Neural progenitor cell (in vitro differentiated cells): ENCODE measurements around the gene MYO5A. TPM values are rescaled to one million over a fixed set of nuclear protein-coding genes. Genes with fewer than 3 reads are reported as not detected.
A peak's percentile ranks its signal among the peaks of the same experiment; 100 is the strongest.

ENCODE experiments used
- DNase-seq: peaks from one replicate; pipeline ENCODE4 v3.0.0-alpha.2; 2016; ENCODE audit warnings: low spot score
- H2AFZ ChIP-seq: fragments of 200-600 bp; sonication (generic); replicated peaks from 2 replicates; pipeline ENCODE4 v1.6.1; 2016; ENCODE audit warnings: antibody characterized with exemption
- H3F3A ChIP-seq: fragments of 200-600 bp; sonication (generic); 2 replicates; pipeline ENCODE4 v1.6.1; 2016; ENCODE audit warnings: antibody characterized with exemption, low read depth
- H3K27ac ChIP-seq: fragments of 200-600 bp; sonication (generic); 2 replicates; pipeline ENCODE4 v1.5.1; 2016; ENCODE audit warnings: mild to moderate bottlenecking
- H3K27me3 ChIP-seq: fragments of 200-600 bp; sonication (generic); 2 replicates; pipeline ENCODE4 v1.6.1; 2016; ENCODE audit warnings: mild to moderate bottlenecking, moderate library complexity
- H3K36me3 ChIP-seq: fragments of 200-600 bp; sonication (generic); 2 replicates; pipeline ENCODE4 v1.5.1; 2016
- H3K4me1 ChIP-seq: fragments of 200-600 bp; sonication (generic); 2 replicates; pipeline ENCODE4 v1.6.1; 2016; ENCODE audit warnings: mixed run types
- H3K4me2 ChIP-seq: fragments of 200-600 bp; sonication (generic); 2 replicates; pipeline ENCODE4 v1.6.1; 2016
- H3K4me3 ChIP-seq: fragments of 200-600 bp; sonication (generic); 2 replicates; pipeline ENCODE4 v1.5.1; 2016
- H3K79me2 ChIP-seq: fragments of 200-600 bp; sonication (generic); 2 replicates; pipeline ENCODE4 v1.6.1; 2016; ENCODE audit warnings: low read depth
- H3K9ac ChIP-seq: fragments of 200-600 bp; sonication (generic); 2 replicates; pipeline ENCODE4 v1.6.1; 2016
- H3K9me3 ChIP-seq: fragments of 200-600 bp; sonication (generic); 2 replicates; pipeline ENCODE4 v1.5.1; 2016; ENCODE audit warnings: low read depth
- H4K20me1 ChIP-seq: fragments of 200-600 bp; sonication (generic); 2 replicates; pipeline ENCODE4 v1.6.1; 2016; ENCODE audit warnings: low read depth
- H3K27ac Mint-ChIP-seq: 3 replicates; pipeline ENCODE4 v1.8.0; 2021; ENCODE audit warnings: mixed read lengths
- H3K27me3 Mint-ChIP-seq: 2 replicates; pipeline ENCODE4 v1.8.0; 2022; ENCODE audit warnings: low read depth, mild to moderate bottlenecking, inconsistent platforms, moderate library complexity, mixed read lengths; ENCODE audit not compliant: insufficient read depth
- H3K36me3 Mint-ChIP-seq: 3 replicates; pipeline ENCODE4 v1.8.0; 2021; ENCODE audit warnings: mixed read lengths
- H3K4me1 Mint-ChIP-seq: 3 replicates; pipeline ENCODE4 v1.8.0; 2021; ENCODE audit warnings: mixed read lengths
- H3K4me3 Mint-ChIP-seq: 3 replicates; pipeline ENCODE4 v1.8.0; 2021; ENCODE audit warnings: mild to moderate bottlenecking, moderate library complexity, mixed read lengths
- H3K9me3 Mint-ChIP-seq: 3 replicates; pipeline ENCODE4 v1.8.0; 2020; ENCODE audit warnings: mixed read lengths
- CTCF ChIP-seq: fragments of 200-600 bp; sonication (generic); IDR thresholded peaks from 2 replicates; pipeline ENCODE4 v1.5.1; 2017; ENCODE audit warnings: antibody characterized with exemption, mild to moderate bottlenecking
- EZH2 ChIP-seq: fragments of 200-600 bp; sonication (generic); IDR thresholded peaks from 2 replicates; pipeline ENCODE4 v1.6.1; 2017; ENCODE audit warnings: antibody characterized with exemption, mild to moderate bottlenecking, moderate library complexity
- EZH2phosphoT487 ChIP-seq: fragments of 200-600 bp; sonication (generic); IDR thresholded peaks from 2 replicates; pipeline ENCODE4 v1.6.1; 2017; ENCODE audit warnings: antibody characterized with exemption
- total RNA-seq: library from RNA; depleted of rRNA; stranded (reverse); fragments of >200 nt; gene quantifications from 2 replicates; pipeline ENCODE4 v1.2.3, GENCODE V29; 2015; ENCODE audit warnings: low replicate concordance

MYO5A gene
- total RNA-seq, 1 donor from 2014 or later = 34.3 TPM

GRCh38 chr15:52294881-52295420, 233.7 kb downstream of the MYO5A start:
- no peak for TF ChIP-seq CTCF
- TF ChIP-seq EZH2phosphoT487 = no peak
- TF ChIP-seq EZH2 = no peak
- H3F3A ChIP-seq = peaks cover 4% of the 10 kb centered on the region
- H3K4me2 ChIP-seq = peak overlapping the region; percentile 90
- peaks cover 14% of the 10 kb centered on the region for H3K4me1 ChIP-seq
- H3K4me1 Mint-ChIP-seq = peaks cover 15% of the 10 kb centered on the region
- peaks cover 4% of the 10 kb centered on the region for H3K36me3 Mint-ChIP-seq
- peak; percentile 36 for DNase-seq
- H3K4me3 Mint-ChIP-seq = peak overlapping the region; percentile 83
- H4K20me1 ChIP-seq = no peaks in the 10 kb centered on the region
- H3K36me3 ChIP-seq = no peaks in the 10 kb centered on the region
- H3K4me3 ChIP-seq = peak overlapping the region; percentile 74
- H3K79me2 ChIP-seq = peaks cover 10% of the 10 kb centered on the region
- no peak overlapping the region for H3K27ac ChIP-seq
- H3K27ac Mint-ChIP-seq = no peak overlapping the region
- H3K27me3 ChIP-seq = peaks cover 6% of the 10 kb centered on the region
- H3K9ac ChIP-seq = no peak overlapping the region
- H3K27me3 Mint-ChIP-seq = no peaks in the 10 kb centered on the region
- H2AFZ ChIP-seq = peak overlapping the region; percentile 92
- no peaks in the 10 kb centered on the region for H3K9me3 ChIP-seq
- peaks cover under 1% of the 10 kb centered on the region for H3K9me3 Mint-ChIP-seq

GRCh38 chr15:52292780-52293392, 235.8 kb downstream of the MYO5A start:
- Histone ChIP-seq H3K27me3 (peaks cover 6% of the 10 kb centered on the region), H3K4me3 (no peak overlapping the region), H3K4me1 (peaks cover 32% of the 10 kb centered on the region), H3K9ac (no peak overlapping the region), H3K9me3 (no peaks in the 10 kb centered on the region), H3K4me2 (no peak overlapping the region), H3K36me3 (no peaks in the 10 kb centered on the region), H3F3A (peaks cover 4% of the 10 kb centered on the region), H3K27ac (no peak overlapping the region), H2AFZ (no peak overlapping the region), H3K79me2 (peaks cover 21% of the 10 kb centered on the region), H4K20me1 (no peaks in the 10 kb centered on the region)
- no peak overlapping the region for H3K4me3 Mint-ChIP-seq
- TF ChIP-seq CTCF (no peak), EZH2phosphoT487 (no peak), EZH2 (no peak)
- DNase-seq = no peak
- peaks cover 7% of the 10 kb centered on the region for H3K36me3 Mint-ChIP-seq
- peaks cover 25% of the 10 kb centered on the region for H3K4me1 Mint-ChIP-seq
- peaks cover 4% of the 10 kb centered on the region for H3K9me3 Mint-ChIP-seq
- no peaks in the 10 kb centered on the region for H3K27me3 Mint-ChIP-seq
- H3K27ac Mint-ChIP-seq = no peak overlapping the region

- H3K9me3 ChIP-seq = no peaks in the 10 kb centered on the region
- H3K27me3 ChIP-seq = peaks cover 6% of the 10 kb centered on the region
- no peak for DNase-seq
- Mint-ChIP-seq H3K4me3 (no peak overlapping the region), H3K9me3 (peaks cover 9% of the 10 kb centered on the region), H3K27ac (no peak overlapping the region), H3K4me1 (peaks cover 28% of the 10 kb centered on the region), H3K36me3 (peaks cover 13% of the 10 kb centered on the region), H3K27me3 (no peaks in the 10 kb centered on the region)
- no peak overlapping the region for H3K9ac ChIP-seq
- H3K27ac ChIP-seq = no peak overlapping the region
- peaks cover 31% of the 10 kb centered on the region for H3K79me2 ChIP-seq
- no peaks in the 10 kb centered on the region for H3K36me3 ChIP-seq
- H3K4me3 ChIP-seq = no peak overlapping the region
- no peak for TF ChIP-seq EZH2
- no peak for TF ChIP-seq EZH2phosphoT487
- TF ChIP-seq CTCF = no peak
- H3K4me2 ChIP-seq = no peak overlapping the region
- no peaks in the 10 kb centered on the region for H4K20me1 ChIP-seq
- H3F3A ChIP-seq = peaks cover 3% of the 10 kb centered on the region
- H3K4me1 ChIP-seq = peaks cover 34% of the 10 kb centered on the region
- H2AFZ ChIP-seq = no peak overlapping the region
These were observed 237.5 kb downstream of the MYO5A start for GRCh38 chr15:52291204-52291603.
